Esophagus squamous epithelium (tissue), 5 donors: Measurements from ENCODE around the gene SAMD14. TPM values are rescaled to one million over a fixed set of nuclear protein-coding genes. Genes with fewer than 3 reads are reported as not detected.
A peak's percentile ranks its signal among the peaks of the same experiment; 100 is the strongest.

ENCODE experiments used
- DNase-seq: peaks from one replicate; lab custom pipeline; 2025; lab: John Stamatoyannopoulos, UW
- H3K27ac ChIP-seq, 4 donors: fragments of 200-600 bp; sonication (generic); one replicate each; pipeline ENCODE4 v1.5.1; 2016 to 2019; ENCODE audit warnings: mild to moderate bottlenecking in 1 of 4
- H3K27me3 ChIP-seq, 4 donors: fragments of 200-600 bp; sonication (generic); 1 replicate in 3 of 4; 2 replicates in 1 of 4; pipeline versions ENCODE4 v1.5.1 to v1.6.0; 2017 to 2021; ENCODE audit warnings: antibody characterized with exemption in 1 of 4
- H3K36me3 ChIP-seq, 3 donors: fragments of 200-600 bp; sonication (generic); one replicate each; pipeline ENCODE4 v1.5.1; 2016 to 2019
- H3K4me1 ChIP-seq, 3 donors: fragments of 200-600 bp; sonication (generic); one replicate each; pipeline ENCODE4 v1.5.1; 2017 to 2019
- H3K4me3 ChIP-seq, 4 donors: fragments of 200-600 bp; sonication (generic); 1 replicate in 3 of 4; 2 replicates in 1 of 4; pipeline ENCODE4 v1.5.1; 2016 to 2019; ENCODE audit warnings: mild to moderate bottlenecking in 2 of 4, moderate library complexity in 1 of 4
- H3K9me3 ChIP-seq, 3 donors: fragments of 200-600 bp; sonication (generic); one replicate each; pipeline ENCODE4 v1.5.1; 2016 to 2019
- CTCF ChIP-seq, 6 experiments: fragments of 450-650 bp in 4 of 6; fragments of 200-600 bp in 2 of 6; sonication (generic) in 2 of 6; IDR thresholded peaks; one replicate each; pipeline ENCODE4 v1.5.1; 2016 to 2019; ENCODE audit warnings: antibody characterized with exemption in 6 of 6, mild to moderate bottlenecking in 4 of 6, moderate library complexity in 4 of 6
- POLR2A ChIP-seq, 4 donors: fragments of 450-650 bp; IDR thresholded peaks; one replicate each; pipeline ENCODE4 v1.6.1; 2017; ENCODE audit warnings: antibody characterized with exemption in 4 of 4, mild to moderate bottlenecking in 4 of 4, moderate library complexity in 3 of 4
- WGBS, 2 donors: methylation state at CpG; one replicate each; pipeline ENCODE4 v1.1.5; 2018; 5-methylcytosine and 5-hydroxymethylcytosine counted together
- intact Hi-C: fragments of 100-400 bp; cut with DNase I; formaldehyde crosslinking; loops from one replicate; pipeline ENCODE4 v1.15.0; 2022
- total RNA-seq, 4 donors: library from RNA; depleted of rRNA; stranded (reverse); fragments of >200 nt; gene quantifications; one replicate each; pipeline ENCODE4 v1.1.0, GENCODE V29; 2016
- donor health status: DM: yes; HTN: yes; CAD: no.

Gene SAMD14
- total RNA-seq, 4 donors from 2014 or later: 0.57 TPM; not detected in 3

- TF ChIP-seq POLR2A (IDR thresholded peaks at IDR 0.05) (no peak), CTCF (IDR thresholded peaks at IDR 0.05) (no peak)
- DNase-seq: no peak
- Histone ChIP-seq H3K9me3 (no peaks in the 10 kb centered on the region), H3K27ac (peak overlapping the region; percentile 56 to 95 (median 94)), H3K36me3 (no peaks in the 10 kb centered on the region), H3K4me3 (no peak overlapping the region), H3K4me1 (peaks cover 22 to 60% (median 31%) of the 10 kb centered on the region in 3 donors), H3K27me3 (no peaks in the 10 kb centered on the region)
- WGBS, 2 donors: 64 to 78% methylated on average over 7 of the region's 8 CpGs
- intact Hi-C loops: no loop called here
These were observed 25.3 kb upstream of the SAMD14 start for GRCh38 chr17:50155115-50155819.

- Histone ChIP-seq H3K9me3 (no peaks in the 10 kb centered on the region), H3K4me3 (no peak overlapping the region), H3K27ac (peak overlapping the region in 3 of 4 donors; percentile 93 to 95 (median 94)), H3K27me3 (no peaks in the 10 kb centered on the region), H3K36me3 (no peaks in the 10 kb centered on the region), H3K4me1 (peaks cover 22 to 63% (median 31%) of the 10 kb centered on the region in 3 donors)
- no peak for DNase-seq
- 24 to 40% methylated on average over 1 of the region's 1 CpG for WGBS, 2 donors
- no peak for TF ChIP-seq POLR2A (IDR thresholded peaks at IDR 0.05)
- no peak for TF ChIP-seq CTCF (IDR thresholded peaks at IDR 0.05)
- intact Hi-C loops: no loop called here
These were observed 24.6 kb upstream of the SAMD14 start for GRCh38 chr17:50154604-50155003.

DNA sequence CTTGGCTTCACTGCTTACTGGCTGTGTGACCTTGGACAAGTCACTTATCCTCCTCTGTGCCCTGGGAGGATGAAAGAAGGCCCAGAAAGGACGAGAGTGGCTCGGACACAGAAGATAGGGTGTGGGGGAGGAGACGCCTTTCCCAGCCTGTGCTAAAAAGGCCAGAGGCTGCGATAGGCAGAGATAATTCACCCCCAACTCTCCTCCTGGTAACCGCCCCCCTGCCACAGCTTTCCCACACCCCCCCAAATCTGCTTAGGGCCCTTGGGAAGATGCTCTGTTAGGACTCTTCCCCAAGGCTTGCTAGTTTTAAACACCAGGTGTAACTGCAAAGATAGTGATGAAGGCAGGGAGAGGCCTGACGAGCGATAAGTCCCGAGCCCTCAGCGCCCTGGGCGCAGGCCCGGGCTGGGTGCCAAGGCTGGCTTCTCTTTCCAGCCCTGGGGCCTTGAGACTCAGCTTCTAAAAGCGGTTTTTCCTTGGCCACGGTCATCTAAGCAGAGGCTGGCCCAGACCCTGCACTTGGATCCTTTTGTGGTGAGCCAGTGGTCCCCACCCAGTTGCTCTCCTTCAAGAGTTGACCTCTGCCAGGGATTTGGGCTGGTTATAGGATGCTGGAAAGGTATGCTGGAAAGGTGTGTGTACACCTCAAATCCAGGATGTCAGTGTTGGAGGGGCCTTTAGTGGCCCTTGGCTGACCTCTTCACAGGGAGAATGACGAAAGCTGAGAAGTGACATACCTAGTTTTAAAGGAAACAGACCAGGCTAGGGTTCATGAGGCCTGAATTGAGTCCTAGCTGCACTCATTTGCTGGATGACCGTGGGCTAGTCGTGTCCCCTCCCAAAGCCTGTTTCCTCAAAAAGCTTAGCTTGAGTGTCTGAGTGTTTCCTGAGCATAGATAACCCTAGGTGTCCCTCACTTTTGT is 24.0 kb upstream of the SAMD14 start:
- Histone ChIP-seq H3K4me3 (no peak overlapping the region), H3K27me3 (no peaks in the 10 kb centered on the region), H3K4me1 (peaks cover 22 to 70% (median 31%) of the 10 kb centered on the region in 3 donors), H3K36me3 (no peaks in the 10 kb centered on the region), H3K27ac (peak overlapping the region; percentile 21 to 95 (median 94)), H3K9me3 (no peaks in the 10 kb centered on the region)
- TF ChIP-seq CTCF (IDR thresholded peaks at IDR 0.05): no peak
- TF ChIP-seq POLR2A (IDR thresholded peaks at IDR 0.05): no peak
- intact Hi-C loops: no loop called here
- 17 to 33% methylated on average over 7 to 14 of the region's 16 CpGs for WGBS, 2 donors
- DNase-seq: no peak

DNA sequence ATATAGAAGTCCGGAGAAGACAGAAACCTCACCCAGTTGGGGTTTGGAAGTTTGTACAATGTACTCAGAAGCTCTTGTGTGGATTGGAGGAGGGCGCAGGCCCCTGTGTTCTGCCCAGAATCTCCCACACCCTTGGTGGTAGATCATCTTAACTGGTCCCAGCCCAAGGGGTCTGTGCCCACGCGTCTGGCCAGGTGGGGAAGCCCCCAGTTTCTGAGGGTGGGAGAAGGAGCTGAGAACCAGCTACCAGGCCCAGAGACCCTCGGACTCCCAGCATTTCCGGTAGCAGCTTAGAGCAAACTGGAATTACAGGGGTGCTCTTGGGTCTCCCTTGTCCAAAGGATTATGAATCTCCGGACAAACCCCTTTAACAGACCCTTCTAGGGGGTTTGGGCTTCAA is 22.8 kb upstream of the SAMD14 start:
- Histone ChIP-seq H3K27ac (peak overlapping the region; percentile 93 to 95 (median 94)), H3K4me3 (peak overlapping the region in 2 of 4 donors; percentile 83 to 85), H3K27me3 (no peaks in the 10 kb centered on the region), H3K36me3 (no peaks in the 10 kb centered on the region), H3K9me3 (no peaks in the 10 kb centered on the region), H3K4me1 (peaks cover 30 to 82% (median 39%) of the 10 kb centered on the region in 3 donors)
- 61 to 80% methylated on average over 3 of the region's 7 CpGs for WGBS, 2 donors
- DNase-seq: no peak
- intact Hi-C loops: no loop called here
- TF ChIP-seq POLR2A (IDR thresholded peaks at IDR 0.05) (no peak), CTCF (IDR thresholded peaks at IDR 0.05) (no peak)
